ENCODE data around the gene AQP2.
"Not testable (repeated sequence)": the region's sequence is repeated elsewhere in the genome, so short reads cannot be mapped to it uniquely, and the experiment has no call there.

AQP2 gene

DNA sequence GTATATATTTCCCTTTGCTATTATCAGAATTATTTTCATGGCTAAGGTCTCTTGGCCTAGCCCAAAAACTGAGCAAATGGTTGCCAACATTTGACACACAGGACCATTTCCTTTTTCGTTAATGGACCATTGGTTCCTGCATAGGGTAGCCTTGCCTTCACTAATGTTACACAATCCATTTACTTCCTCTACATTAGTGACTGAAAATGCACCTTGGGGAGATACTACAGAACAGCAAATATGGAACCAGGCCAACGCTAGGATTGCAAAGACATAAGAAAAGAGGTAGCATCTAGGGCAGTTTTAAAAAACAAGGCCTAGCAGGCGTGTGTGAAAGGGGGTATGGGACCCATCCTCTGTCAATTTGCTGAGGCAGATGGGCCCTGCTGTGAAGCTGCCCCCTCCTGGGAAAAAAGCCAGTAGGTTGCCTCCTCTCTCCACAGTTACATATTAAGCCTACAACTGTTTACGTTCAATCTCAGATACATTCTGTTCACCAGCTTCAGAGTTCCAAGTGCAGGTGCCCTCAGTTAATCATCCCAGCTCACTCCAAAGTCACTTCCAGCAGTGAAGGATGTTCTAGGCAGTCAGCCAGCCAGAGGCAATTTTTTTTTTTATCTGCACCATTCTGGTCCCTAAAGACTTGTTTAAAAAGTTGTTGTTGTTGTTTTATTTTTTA, 37.2 kb downstream of the AQP2 start:
- DNase-seq (ENCODE audit: low spot score), result no peak

DNA sequence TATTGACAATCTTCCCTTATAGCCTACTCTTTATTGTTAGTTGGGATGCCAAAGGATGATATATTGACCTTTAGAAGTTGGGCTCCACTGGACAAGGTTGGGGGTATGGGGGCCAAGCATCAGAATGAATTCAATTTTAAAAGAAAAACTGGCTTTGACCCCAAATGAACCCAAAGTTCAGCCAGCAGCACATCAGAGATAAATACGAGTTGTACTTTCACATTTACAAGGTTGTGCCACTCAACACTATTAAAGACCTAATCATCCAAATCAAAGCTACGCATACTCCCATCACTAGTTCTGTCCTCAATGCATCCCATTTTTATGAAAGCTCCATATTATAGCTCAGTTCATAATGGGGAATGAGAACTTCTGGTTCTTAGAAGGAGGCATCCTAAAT, 38.9 kb downstream of the AQP2 start:
- DNase-seq (ENCODE audit: low spot score), result not testable (repeated sequence)

DNA sequence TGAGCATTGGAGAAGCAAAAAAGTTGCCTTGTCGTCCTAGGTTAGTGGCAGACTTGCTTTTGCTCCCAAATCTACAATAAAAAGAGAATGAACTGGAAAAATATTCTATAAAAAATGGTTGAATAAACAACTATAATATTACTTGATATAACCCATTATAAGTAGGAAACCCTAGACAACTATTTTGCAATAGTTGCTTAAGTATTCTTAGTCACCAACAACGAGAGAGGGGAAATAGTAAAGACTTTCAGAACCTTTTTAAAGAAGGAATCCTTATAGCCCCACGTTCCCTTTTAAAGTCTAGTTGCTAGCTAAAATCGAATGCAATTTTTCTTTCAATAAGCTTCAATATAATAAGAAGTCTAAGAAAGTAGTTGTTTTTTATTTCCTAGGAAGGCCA, 39.7 kb downstream of the AQP2 start:
- DNase-seq (ENCODE audit: low spot score), result no peak

DNA sequence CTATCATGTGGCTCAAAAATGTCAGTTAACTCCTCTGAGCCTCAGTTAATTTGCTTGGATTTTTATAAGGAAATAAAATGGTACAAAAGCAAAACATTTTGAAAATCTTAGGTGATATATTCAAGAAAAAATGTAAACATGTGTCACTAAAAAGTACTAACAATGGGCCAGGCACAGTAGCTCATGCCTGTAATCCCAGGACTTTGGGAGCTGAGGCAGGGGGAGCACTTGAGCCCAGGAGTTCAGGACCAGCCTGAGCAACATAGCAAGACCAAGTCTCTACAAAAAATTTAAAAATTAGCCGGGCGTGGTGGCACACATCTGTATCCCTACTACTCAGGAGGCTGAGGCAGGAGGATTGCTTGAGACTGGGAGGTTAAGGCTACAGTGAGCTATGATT, 47.9 kb downstream of the AQP2 start:
- no peak for DNase-seq (ENCODE audit: low spot score)

DNA sequence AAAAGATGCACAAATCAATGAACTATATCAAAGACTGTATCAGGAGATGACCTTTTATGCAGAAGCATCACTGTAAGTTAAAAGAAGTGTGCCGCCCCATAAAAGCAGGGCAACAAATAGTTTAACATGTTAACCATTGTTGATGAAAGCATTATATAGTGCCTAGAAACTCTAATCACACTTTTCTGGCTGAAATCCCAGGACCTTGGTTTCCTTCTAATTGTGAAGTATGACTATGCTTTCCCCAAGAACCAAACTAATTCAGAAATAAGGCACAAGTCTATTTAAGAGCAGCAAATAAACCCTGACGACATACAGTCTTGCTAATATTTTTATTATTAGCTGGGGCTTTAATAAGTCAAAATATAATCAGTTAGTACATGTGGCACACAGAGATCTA, 53.1 kb downstream of the AQP2 start:
- no peak for DNase-seq (ENCODE audit: low spot score)

DNA sequence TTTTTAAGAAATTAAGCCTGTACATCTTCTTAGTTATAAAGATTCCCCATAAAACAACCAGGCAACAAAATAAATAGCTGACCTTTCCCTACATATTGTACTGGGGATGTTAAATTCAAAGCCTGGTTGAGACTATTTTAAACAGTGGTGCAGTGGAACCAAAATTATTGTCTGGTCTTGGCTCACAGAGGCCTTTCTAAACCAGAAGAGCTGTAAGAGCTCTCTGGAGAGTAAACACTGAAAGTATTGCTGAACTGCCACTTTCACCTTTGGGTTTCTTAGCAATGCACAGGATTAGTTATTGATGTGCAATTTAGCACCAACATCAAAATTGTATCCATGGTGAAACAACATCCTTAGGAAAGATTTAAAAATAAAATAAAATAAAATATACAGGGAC, 54.2 kb downstream of the AQP2 start:
- no peak for DNase-seq (ENCODE audit: low spot score)

DNA sequence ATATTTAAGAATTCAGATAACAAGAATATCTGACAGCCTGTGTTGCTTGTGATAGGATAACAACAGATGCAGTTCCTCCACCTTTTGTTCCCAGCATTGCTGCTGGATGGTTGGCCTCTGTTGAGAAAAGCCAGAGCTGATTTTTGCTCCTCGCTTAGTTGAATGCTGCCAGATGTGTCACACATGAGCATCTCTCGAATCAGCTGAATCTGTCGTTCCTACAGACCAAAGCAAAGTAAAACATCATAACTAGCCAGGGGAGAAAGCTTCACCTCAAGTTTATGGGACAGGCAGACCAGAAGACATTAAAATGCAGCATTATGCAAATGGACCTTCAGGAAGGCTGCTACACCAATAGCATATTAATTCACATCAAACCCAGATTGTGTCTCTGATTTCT, 54.6 kb downstream of the AQP2 start:
- no peak for DNase-seq (ENCODE audit: low spot score)

DNA sequence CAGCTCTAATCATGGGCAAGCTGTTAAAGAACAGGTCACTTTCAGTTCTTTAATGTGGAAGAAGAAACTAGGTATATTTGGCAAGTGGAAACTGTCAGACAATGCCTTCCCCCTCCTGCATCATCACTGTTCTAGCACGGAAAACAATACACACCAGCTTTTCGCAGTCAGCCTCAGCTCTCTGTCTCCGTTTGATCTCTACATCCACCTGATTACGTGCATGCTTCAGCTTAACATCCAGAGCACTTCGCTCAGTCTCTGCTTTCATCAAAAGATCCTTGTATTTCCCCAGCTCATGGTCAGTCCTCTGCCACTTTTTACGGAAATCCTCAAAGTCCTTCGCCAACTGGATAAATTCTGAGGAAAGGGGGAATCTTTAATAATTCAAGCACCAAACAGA, 55.7 kb downstream of the AQP2 start:
- no peak for DNase-seq (ENCODE audit: low spot score)

DNA sequence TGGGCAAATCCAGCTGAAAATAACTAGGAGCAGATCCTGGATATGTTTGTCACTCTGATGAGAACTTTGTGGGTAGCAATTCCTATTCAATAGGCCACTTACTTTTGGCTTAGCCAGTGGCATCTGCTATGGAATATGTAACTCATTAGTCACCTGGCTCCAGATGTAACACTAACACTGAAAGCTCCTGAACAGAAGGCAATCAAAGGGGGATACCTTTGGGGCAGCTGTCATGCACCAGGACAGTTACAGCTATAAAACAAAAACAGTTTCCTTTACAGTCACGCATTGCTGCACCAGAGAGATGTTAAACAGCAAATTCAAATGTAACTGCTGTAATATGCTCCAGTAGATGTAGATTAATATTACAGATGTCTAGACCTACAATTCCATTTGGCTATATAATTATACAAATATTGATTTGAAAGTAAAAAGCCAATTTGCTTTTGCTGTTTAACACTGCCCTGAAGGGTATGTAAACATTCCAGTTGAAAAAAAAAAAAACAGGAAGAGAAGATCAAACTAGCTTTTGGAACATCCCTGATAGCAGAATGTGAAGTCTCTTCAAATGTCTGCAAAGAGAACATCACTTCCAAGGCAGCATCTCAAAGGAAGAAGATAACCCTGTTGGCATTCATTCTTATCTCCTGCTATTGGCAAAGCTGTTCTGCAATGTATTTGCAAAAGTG, 56.4 kb downstream of the AQP2 start:
- no peak for DNase-seq (ENCODE audit: low spot score)
